Osteocyte (in vitro differentiated cells): ENCODE results near the gene PDZD2. TPM values are rescaled to one million over a fixed set of nuclear protein-coding genes. Genes with fewer than 3 reads are reported as not detected.

Source experiments
- DNase-seq: peaks from one replicate; pipeline ENCODE4 v3.0.0; 2021; ENCODE audit warnings: mixed read lengths; ENCODE audit not compliant: unreplicated experiment; ENCODE audit errors: extremely low spot score
- H3K27ac Mint-ChIP-seq: one replicate; pipeline ENCODE4 v1.8.0; 2021; ENCODE audit warnings: mild to moderate bottlenecking, mixed read lengths; ENCODE audit not compliant: unreplicated experiment
- H3K27me3 Mint-ChIP-seq: one replicate; pipeline ENCODE4 v1.8.0; 2021; ENCODE audit warnings: mixed read lengths; ENCODE audit not compliant: unreplicated experiment
- H3K36me3 Mint-ChIP-seq: one replicate; pipeline ENCODE4 v1.8.0; 2021; ENCODE audit warnings: mixed read lengths; ENCODE audit not compliant: unreplicated experiment
- H3K4me1 Mint-ChIP-seq: one replicate; pipeline ENCODE4 v1.8.0; 2021; ENCODE audit warnings: mixed read lengths; ENCODE audit not compliant: unreplicated experiment
- H3K4me3 Mint-ChIP-seq: one replicate; pipeline ENCODE4 v1.8.0; 2021; ENCODE audit warnings: mild to moderate bottlenecking, moderate library complexity, mixed read lengths; ENCODE audit not compliant: unreplicated experiment
- H3K9me3 Mint-ChIP-seq: one replicate; pipeline ENCODE4 v1.8.0; 2021; ENCODE audit warnings: mixed read lengths; ENCODE audit not compliant: unreplicated experiment
- total RNA-seq: library from RNA; stranded (reverse); gene quantifications from 2 replicates; pipeline ENCODE4 v1.2.1, GENCODE V29; 2021
- TF ChIP-seq, protein P1 (sequence below): fragments of 200-600 bp; sonication (generic); IDR thresholded peaks from 2 replicates; pipeline ENCODE4 v1.5.0; 2021; ENCODE audit warnings: antibody characterized with exemption, mild to moderate bottlenecking, moderate library complexity

Gene PDZD2
- total RNA-seq, 1 donor from 2014 or later = 2.3 TPM

DNA sequence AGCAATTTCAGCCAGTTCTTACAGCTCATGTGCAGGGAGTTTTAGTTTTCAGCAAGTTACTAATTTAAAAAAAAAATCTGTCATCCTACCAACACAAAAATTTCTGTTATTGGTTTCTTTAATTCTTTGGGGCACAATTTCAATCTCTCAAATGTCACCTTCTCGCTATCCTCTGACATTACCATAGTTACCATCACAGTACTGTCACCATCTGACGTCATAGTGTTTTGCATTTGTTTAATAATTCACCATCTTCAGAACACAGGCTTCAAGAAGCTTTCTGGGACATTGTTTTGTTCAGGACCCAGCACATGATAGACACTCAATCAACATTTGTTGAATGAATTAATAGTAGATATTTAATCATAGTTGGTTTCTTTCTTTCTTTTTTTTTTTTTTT is 155.1 kb downstream of the PDZD2 start:
- no peaks in the 10 kb centered on the region for H3K36me3 Mint-ChIP-seq
- no peaks in the 10 kb centered on the region for H3K4me1 Mint-ChIP-seq
- H3K27ac Mint-ChIP-seq = no peak overlapping the region
- TF ChIP-seq, protein P1, sequence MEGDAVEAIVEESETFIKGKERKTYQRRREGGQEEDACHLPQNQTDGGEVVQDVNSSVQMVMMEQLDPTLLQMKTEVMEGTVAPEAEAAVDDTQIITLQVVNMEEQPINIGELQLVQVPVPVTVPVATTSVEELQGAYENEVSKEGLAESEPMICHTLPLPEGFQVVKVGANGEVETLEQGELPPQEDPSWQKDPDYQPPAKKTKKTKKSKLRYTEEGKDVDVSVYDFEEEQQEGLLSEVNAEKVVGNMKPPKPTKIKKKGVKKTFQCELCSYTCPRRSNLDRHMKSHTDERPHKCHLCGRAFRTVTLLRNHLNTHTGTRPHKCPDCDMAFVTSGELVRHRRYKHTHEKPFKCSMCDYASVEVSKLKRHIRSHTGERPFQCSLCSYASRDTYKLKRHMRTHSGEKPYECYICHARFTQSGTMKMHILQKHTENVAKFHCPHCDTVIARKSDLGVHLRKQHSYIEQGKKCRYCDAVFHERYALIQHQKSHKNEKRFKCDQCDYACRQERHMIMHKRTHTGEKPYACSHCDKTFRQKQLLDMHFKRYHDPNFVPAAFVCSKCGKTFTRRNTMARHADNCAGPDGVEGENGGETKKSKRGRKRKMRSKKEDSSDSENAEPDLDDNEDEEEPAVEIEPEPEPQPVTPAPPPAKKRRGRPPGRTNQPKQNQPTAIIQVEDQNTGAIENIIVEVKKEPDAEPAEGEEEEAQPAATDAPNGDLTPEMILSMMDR = no peak
- DNase-seq = no peak
- no peak overlapping the region for H3K4me3 Mint-ChIP-seq
- H3K9me3 Mint-ChIP-seq = no peaks in the 10 kb centered on the region
- H3K27me3 Mint-ChIP-seq = peaks cover 14% of the 10 kb centered on the region

DNA sequence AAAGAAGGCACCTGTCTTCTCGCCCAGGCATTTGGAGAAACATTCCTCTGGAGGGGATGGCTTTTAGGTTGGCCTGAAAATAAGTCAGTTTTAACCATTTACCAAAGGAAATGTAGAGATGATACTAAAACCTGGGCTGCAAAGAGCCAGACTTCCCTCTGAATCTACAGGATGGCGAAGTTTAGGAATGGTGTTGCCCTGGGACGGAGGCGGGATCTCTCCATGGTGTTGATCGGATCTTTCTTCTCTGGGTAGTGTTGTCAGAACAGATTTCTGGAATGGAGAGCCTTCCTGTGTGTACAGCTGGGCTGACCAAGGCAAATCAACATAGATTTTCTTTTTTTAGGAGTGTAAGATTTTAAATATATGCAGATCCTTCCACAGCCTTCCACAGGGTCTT is 159.2 kb downstream of the PDZD2 start:
- Mint-ChIP-seq H3K9me3 (no peaks in the 10 kb centered on the region), H3K4me3 (no peak overlapping the region), H3K27ac (no peak overlapping the region), H3K4me1 (no peaks in the 10 kb centered on the region), H3K27me3 (peaks cover 42% of the 10 kb centered on the region), H3K36me3 (no peaks in the 10 kb centered on the region)
- TF ChIP-seq, protein P1 = no peak
- no peak for DNase-seq

DNA sequence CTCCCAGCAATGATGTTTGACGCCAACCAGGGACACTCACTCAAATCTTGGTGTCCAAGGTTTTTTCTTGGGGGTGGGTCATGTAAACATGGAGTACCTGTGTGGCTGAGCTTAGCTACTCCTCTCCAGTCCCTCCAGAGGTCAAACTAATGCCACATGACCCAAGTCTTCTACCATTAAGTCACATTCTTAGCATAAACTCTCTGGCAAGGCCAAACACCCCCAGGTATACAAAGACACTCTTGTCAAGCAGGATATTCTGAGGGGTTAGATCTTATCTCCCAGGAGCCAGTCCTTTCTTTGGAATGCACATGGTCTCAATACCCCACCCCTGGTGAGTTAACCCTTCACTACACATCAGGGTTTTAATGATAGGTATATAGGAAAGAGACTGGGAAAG is 161.4 kb downstream of the PDZD2 start:
- no peaks in the 10 kb centered on the region for H3K9me3 Mint-ChIP-seq
- no peak overlapping the region for H3K4me3 Mint-ChIP-seq
- H3K27ac Mint-ChIP-seq = no peak overlapping the region
- TF ChIP-seq, protein P1 = no peak
- DNase-seq = no peak
- H3K27me3 Mint-ChIP-seq = peaks cover 50% of the 10 kb centered on the region
- no peaks in the 10 kb centered on the region for H3K36me3 Mint-ChIP-seq
- no peaks in the 10 kb centered on the region for H3K4me1 Mint-ChIP-seq

DNA sequence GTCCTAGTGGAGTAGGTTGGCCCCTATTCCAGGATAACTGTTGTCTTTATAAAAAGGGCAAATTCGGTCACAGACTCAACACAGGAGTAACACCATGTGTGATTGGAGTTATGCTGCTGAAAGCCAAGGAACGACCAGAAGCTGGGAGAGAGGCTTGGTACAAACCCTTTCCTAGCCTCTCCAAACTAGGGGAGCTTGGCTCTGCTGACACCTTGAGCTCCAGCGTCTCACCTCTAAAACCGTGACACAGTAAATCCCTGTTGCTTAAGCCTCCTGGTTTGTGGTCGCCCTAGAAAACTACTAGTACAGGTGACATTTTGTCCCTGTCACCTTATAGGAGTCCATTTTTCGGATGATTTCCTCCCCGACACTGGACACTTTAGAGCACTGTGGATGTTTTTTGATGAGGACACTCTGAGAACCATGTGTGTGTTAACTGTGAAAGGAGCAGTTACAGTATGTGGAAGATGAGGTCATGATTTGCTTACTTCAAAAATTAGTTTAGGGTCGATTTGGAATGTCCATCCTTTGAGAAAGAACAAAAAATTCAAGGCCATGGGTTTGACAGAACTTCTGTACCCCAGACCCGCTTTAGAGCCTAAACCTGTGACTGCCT is 167.0 kb downstream of the PDZD2 start:
- Mint-ChIP-seq H3K4me1 (no peaks in the 10 kb centered on the region), H3K4me3 (no peak overlapping the region), H3K27me3 (peaks cover 39% of the 10 kb centered on the region), H3K27ac (no peak overlapping the region), H3K36me3 (no peaks in the 10 kb centered on the region), H3K9me3 (no peaks in the 10 kb centered on the region)
- DNase-seq = no peak
- TF ChIP-seq, protein P1 = no peak

DNA sequence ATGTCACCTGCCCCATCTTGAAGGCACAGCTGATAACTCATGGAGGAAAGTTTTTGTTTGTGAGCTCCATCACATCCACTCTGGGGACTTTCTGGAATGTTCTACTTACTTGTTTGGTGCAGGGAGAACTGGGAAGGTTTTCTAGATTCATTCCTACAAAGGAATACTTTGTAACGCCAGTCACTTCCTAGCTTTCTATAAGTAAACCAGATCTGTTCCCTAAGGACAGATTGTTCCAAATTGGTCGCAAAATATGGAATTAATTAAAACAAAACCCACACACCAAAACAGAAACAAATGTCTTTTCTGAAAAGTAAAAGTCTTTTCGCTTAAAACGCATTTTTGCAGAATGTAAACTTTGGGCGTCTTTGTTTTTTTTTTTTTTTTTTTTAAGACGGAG is 167.6 kb downstream of the PDZD2 start:
- TF ChIP-seq, protein P1 = no peak
- peaks cover 2% of the 10 kb centered on the region for H3K4me1 Mint-ChIP-seq
- peaks cover 34% of the 10 kb centered on the region for H3K27me3 Mint-ChIP-seq
- no peaks in the 10 kb centered on the region for H3K36me3 Mint-ChIP-seq
- H3K27ac Mint-ChIP-seq = no peak overlapping the region
- H3K4me3 Mint-ChIP-seq = no peak overlapping the region
- no peak for DNase-seq
- no peaks in the 10 kb centered on the region for H3K9me3 Mint-ChIP-seq
